Immature natural killer cell (primary cell): Measurements from ENCODE around the gene GALE. TPM values are rescaled to one million over a fixed set of nuclear protein-coding genes. Genes with fewer than 3 reads are reported as not detected.

Source experiments
- polyA plus RNA-seq, 3 donors: library from polyadenylated mRNA; unstranded; fragments of 300-500 nt; fragmentation: Illumina TruSeq; gene quantifications; one replicate each; pipeline ENCODE4 v1.2.3, GENCODE V29; 2021

The GALE gene
- polyA plus RNA-seq, 3 donors from 2014 or later = 31.2 to 52.9 (median 39.9) TPM

Other genes starting within 250 kb of the GALE start
- gene ID3, start 241.3 kb downstream of the GALE start, polyA plus RNA-seq = 1 to 10 TPM in 1 of 3 donors, under 1 TPM in 1, not detected in 1; 0.28 to 2.5 TPM
- gene RPL11, start 108.9 kb downstream of the GALE start, polyA plus RNA-seq = 100 to 1,000 TPM; 524 to 763 (median 531) TPM
- 10 to 100 TPM; 16.4 to 30.3 (median 19.1) TPM for gene ELOA, start 57.3 kb downstream of the GALE start, polyA plus RNA-seq
- 10 to 100 TPM; 62.5 to 89.2 (median 82.4) TPM for gene PITHD1, start 22.3 kb downstream of the GALE start, polyA plus RNA-seq
- gene LYPLA2, start 9.6 kb downstream of the GALE start, polyA plus RNA-seq = 100 to 1,000 TPM in 2 of 3 donors, 10 to 100 TPM in 1; 91.9 to 142 (median 117) TPM
- gene HMGCL, start 24.7 kb upstream of the GALE start, polyA plus RNA-seq = 10 to 100 TPM; 32.8 to 57.9 (median 36.2) TPM
- 10 to 100 TPM; 24.3 to 27.7 (median 26.1) TPM for gene FUCA1, start 67.5 kb upstream of the GALE start, polyA plus RNA-seq
- 10 to 100 TPM in 1 of 3 donors, 1 to 10 TPM in 2; 7.4 to 10.7 (median 9.5) TPM for gene CNR2, start 112.6 kb upstream of the GALE start, polyA plus RNA-seq
- 100 to 1,000 TPM in 2 of 3 donors, 10 to 100 TPM in 1; 89.9 to 118 (median 104) TPM for gene PNRC2, start 159.1 kb upstream of the GALE start, polyA plus RNA-seq
- gene SRSF10, start 179.6 kb upstream of the GALE start, polyA plus RNA-seq = 100 to 1,000 TPM in 1 of 3 donors, 10 to 100 TPM in 2; 87.7 to 113 (median 95.0) TPM